ENCODE data around the gene OR8U1.

DNA sequence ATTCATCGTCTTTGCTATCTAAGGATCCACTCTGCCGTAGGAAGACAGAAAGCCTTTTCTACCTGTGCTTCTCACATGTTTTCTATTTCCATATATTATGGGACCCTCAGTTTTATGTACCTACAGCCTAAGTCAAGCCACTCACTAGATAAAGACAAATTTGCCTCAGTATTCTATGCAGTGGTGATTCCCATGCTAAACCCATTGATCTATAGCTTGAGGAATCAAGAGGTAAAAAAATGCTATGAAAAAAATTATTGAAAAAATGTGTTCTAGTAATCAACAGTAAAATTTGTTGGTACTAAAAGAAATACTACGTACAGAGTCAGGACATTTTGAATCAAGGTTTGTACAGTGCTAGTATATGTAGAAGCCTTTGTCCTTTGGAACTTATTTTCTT is 19.0 kb downstream of the OR8U1 start:
- TF ChIP-seq, protein P1, sequence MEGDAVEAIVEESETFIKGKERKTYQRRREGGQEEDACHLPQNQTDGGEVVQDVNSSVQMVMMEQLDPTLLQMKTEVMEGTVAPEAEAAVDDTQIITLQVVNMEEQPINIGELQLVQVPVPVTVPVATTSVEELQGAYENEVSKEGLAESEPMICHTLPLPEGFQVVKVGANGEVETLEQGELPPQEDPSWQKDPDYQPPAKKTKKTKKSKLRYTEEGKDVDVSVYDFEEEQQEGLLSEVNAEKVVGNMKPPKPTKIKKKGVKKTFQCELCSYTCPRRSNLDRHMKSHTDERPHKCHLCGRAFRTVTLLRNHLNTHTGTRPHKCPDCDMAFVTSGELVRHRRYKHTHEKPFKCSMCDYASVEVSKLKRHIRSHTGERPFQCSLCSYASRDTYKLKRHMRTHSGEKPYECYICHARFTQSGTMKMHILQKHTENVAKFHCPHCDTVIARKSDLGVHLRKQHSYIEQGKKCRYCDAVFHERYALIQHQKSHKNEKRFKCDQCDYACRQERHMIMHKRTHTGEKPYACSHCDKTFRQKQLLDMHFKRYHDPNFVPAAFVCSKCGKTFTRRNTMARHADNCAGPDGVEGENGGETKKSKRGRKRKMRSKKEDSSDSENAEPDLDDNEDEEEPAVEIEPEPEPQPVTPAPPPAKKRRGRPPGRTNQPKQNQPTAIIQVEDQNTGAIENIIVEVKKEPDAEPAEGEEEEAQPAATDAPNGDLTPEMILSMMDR (conservative IDR thresholded peaks at IDR 0.05; ENCODE audit: low read depth in 2 of 2) = no peak
- TF ChIP-seq EZH2phosphoT487 (IDR thresholded peaks at IDR 0.05; ENCODE audit: unreplicated experiment) = no peak
- TF ChIP-seq CREB1 (CRISPR knock-in tag; IDR thresholded peaks at IDR 0.05; ENCODE audit: low read depth) = no peak
- TF ChIP-seq STAT1 (IDR thresholded peaks at IDR 0.05; ENCODE audit: unreplicated experiment) = no peak
- TF ChIP-seq JUNB (IDR thresholded peaks at IDR 0.05; ENCODE audit: unreplicated experiment) = no peak
- no peak for TF ChIP-seq EZH2 (IDR thresholded peaks at IDR 0.05; ENCODE audit: low read depth, unreplicated experiment)
- TF ChIP-seq, protein P2, sequence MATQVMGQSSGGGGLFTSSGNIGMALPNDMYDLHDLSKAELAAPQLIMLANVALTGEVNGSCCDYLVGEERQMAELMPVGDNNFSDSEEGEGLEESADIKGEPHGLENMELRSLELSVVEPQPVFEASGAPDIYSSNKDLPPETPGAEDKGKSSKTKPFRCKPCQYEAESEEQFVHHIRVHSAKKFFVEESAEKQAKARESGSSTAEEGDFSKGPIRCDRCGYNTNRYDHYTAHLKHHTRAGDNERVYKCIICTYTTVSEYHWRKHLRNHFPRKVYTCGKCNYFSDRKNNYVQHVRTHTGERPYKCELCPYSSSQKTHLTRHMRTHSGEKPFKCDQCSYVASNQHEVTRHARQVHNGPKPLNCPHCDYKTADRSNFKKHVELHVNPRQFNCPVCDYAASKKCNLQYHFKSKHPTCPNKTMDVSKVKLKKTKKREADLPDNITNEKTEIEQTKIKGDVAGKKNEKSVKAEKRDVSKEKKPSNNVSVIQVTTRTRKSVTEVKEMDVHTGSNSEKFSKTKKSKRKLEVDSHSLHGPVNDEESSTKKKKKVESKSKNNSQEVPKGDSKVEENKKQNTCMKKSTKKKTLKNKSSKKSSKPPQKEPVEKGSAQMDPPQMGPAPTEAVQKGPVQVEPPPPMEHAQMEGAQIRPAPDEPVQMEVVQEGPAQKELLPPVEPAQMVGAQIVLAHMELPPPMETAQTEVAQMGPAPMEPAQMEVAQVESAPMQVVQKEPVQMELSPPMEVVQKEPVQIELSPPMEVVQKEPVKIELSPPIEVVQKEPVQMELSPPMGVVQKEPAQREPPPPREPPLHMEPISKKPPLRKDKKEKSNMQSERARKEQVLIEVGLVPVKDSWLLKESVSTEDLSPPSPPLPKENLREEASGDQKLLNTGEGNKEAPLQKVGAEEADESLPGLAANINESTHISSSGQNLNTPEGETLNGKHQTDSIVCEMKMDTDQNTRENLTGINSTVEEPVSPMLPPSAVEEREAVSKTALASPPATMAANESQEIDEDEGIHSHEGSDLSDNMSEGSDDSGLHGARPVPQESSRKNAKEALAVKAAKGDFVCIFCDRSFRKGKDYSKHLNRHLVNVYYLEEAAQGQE (IDR thresholded peaks at IDR 0.05; ENCODE audit: unreplicated experiment) = no peak
- TF ChIP-seq POLR2AphosphoS5 (IDR thresholded peaks at IDR 0.05; ENCODE audit: low read depth) = no peak
- TF ChIP-seq NANOG (IDR thresholded peaks at IDR 0.05; ENCODE audit: borderline replicate concordance) = no peak
- TF ChIP-seq ZNF331 (CRISPR knock-in tag; IDR thresholded peaks at IDR 0.05; ENCODE audit: low read depth) = no peak

Measured in GM23338 (cell line).